CD14-positive monocyte (primary cell): ENCODE results near the gene NPEPPS. TPM values are rescaled to one million over a fixed set of nuclear protein-coding genes. Genes with fewer than 3 reads are reported as not detected.

Experiments
- DNase-seq, 3 donors: peaks; one replicate each; pipeline ENCODE4 v3.0.0-alpha.2; 2011 to 2022
- H2AFZ ChIP-seq: 2 replicates; pipeline ENCODE4 v1.6.0; 2012; ENCODE audit warnings: mild to moderate bottlenecking, low read depth, low read length, inconsistent platforms; ENCODE audit not compliant: insufficient read depth, poor library complexity, severe bottlenecking
- H3K27ac ChIP-seq, 2 donors: 1 replicate in 1 of 2; 2 replicates in 1 of 2; pipeline ENCODE4 v1.5.1; 2012 to 2013; ENCODE audit warnings: low read length in 2 of 2, control low read depth in 1 of 2, inconsistent platforms in 1 of 2, low read depth in 1 of 2, mild to moderate bottlenecking in 1 of 2
- H3K27me3 ChIP-seq, 2 donors: one replicate each; pipeline versions ENCODE4 v1.6.0 to v1.6.1; 2011 to 2013; ENCODE audit warnings: low read length in 2 of 2; ENCODE audit not compliant: control insufficient read depth in 2 of 2, insufficient read depth in 2 of 2
- H3K36me3 ChIP-seq, 2 donors: replicated peaks in 1 of 2; 1 replicate in 1 of 2; 2 replicates in 1 of 2; pipeline versions ENCODE4 v1.5.1 to v1.6.1; 2012 to 2013; ENCODE audit warnings: low read length in 2 of 2, control low read depth in 1 of 2, inconsistent platforms in 1 of 2, mild to moderate bottlenecking in 1 of 2; ENCODE audit not compliant: insufficient read depth in 2 of 2, control insufficient read depth in 1 of 2
- H3K4me1 ChIP-seq, 2 donors: 1 replicate in 1 of 2; 2 replicates in 1 of 2; pipeline versions ENCODE4 v1.5.1 to v1.6.1; 2012 to 2013; ENCODE audit warnings: low read length in 2 of 2, control low read depth in 1 of 2, inconsistent platforms in 1 of 2, mild to moderate bottlenecking in 1 of 2, moderate library complexity in 1 of 2; ENCODE audit not compliant: insufficient read depth in 2 of 2, control insufficient read depth in 1 of 2
- H3K4me2 ChIP-seq: replicated peaks from 2 replicates; pipeline ENCODE3; 2012; ENCODE audit warnings: low read length, moderate library complexity, mild to moderate bottlenecking; ENCODE audit not compliant: poor library complexity, severe bottlenecking; ENCODE audit errors: extremely low read depth
- H3K4me3 ChIP-seq, 3 experiments: fragments of 200-600 bp in 1 of 3; sonication (generic) in 1 of 3; replicated peaks in 1 of 3; 1 replicate in 2 of 3; 2 replicates in 1 of 3; pipeline ENCODE4 v1.5.1; 2011 to 2013; ENCODE audit warnings: low read length in 3 of 3, mild to moderate bottlenecking in 3 of 3, control low read depth in 2 of 3, low read depth in 2 of 3, inconsistent platforms in 1 of 3, moderate library complexity in 1 of 3
- H3K79me2 ChIP-seq: 2 replicates; pipeline ENCODE4 v1.6.0; 2012; ENCODE audit warnings: mild to moderate bottlenecking, control low read depth, inconsistent platforms, low read length, moderate library complexity; ENCODE audit not compliant: insufficient read depth
- H3K9ac ChIP-seq: 2 replicates; pipeline ENCODE4 v1.6.0; 2017; ENCODE audit warnings: low read length, mild to moderate bottlenecking; ENCODE audit not compliant: insufficient read depth, poor library complexity, severe bottlenecking
- H3K9me3 ChIP-seq, 2 donors: replicated peaks in 1 of 2; 1 replicate in 1 of 2; 2 replicates in 1 of 2; pipeline versions ENCODE4 v1.5.1 to v1.6.1; 2012 to 2013; ENCODE audit warnings: low read length in 2 of 2, control low read depth in 1 of 2; ENCODE audit not compliant: control insufficient read depth in 1 of 2, insufficient read depth in 1 of 2
- H4K20me1 ChIP-seq: 2 replicates; pipeline ENCODE4 v1.6.0; 2012; ENCODE audit warnings: mild to moderate bottlenecking, low read length, control low read depth, moderate library complexity; ENCODE audit not compliant: insufficient read depth
- H3K27ac Mint-ChIP-seq, 7 donors: one replicate each; pipeline ENCODE4 v1.8.0; 2020; ENCODE audit warnings: mild to moderate bottlenecking in 7 of 7, mixed read lengths in 7 of 7, moderate library complexity in 6 of 7, inconsistent platforms in 2 of 7
- H3K27me3 Mint-ChIP-seq, 3 donors: one replicate each; pipeline ENCODE4 v1.8.0; 2021 to 2022; ENCODE audit warnings: low read depth in 3 of 3, mild to moderate bottlenecking in 3 of 3, mixed read lengths in 3 of 3, moderate library complexity in 3 of 3, inconsistent platforms in 1 of 3
- H3K36me3 Mint-ChIP-seq, 2 donors: one replicate each; pipeline ENCODE4 v1.8.0; 2020; ENCODE audit warnings: mixed read lengths in 2 of 2, inconsistent platforms in 1 of 2, mild to moderate bottlenecking in 1 of 2
- H3K4me1 Mint-ChIP-seq: one replicate; pipeline ENCODE4 v1.8.0; 2020; ENCODE audit warnings: mild to moderate bottlenecking, mixed read lengths
- H3K4me3 Mint-ChIP-seq, 2 donors: one replicate each; pipeline ENCODE4 v1.8.0; 2020; ENCODE audit warnings: mild to moderate bottlenecking in 2 of 2, mixed read lengths in 2 of 2, moderate library complexity in 1 of 2
- H3K9me3 Mint-ChIP-seq, 7 donors: one replicate each; pipeline ENCODE4 v1.8.0; 2020 to 2022; ENCODE audit warnings: mixed read lengths in 7 of 7, mild to moderate bottlenecking in 6 of 7, moderate library complexity in 6 of 7, inconsistent platforms in 2 of 7
- CTCF ChIP-seq: fragments of 200-600 bp; IDR thresholded peaks from one replicate; pipeline ENCODE4 v1.8.0; 2022; ENCODE audit warnings: antibody characterized with exemption, mild to moderate bottlenecking
- WGBS: methylation state at CpG from one replicate; pipeline ENCODE4 v1.1.5; 2013; ENCODE audit warnings: missing lambda C conversion rate; ENCODE audit not compliant: insufficient coverage; 5-methylcytosine and 5-hydroxymethylcytosine counted together
- intact Hi-C, 2 donors: fragments of 100-400 bp; cut with micrococcal nuclease; formaldehyde crosslinking; loops; one replicate each; pipeline versions ENCODE4 v1.15.0 to v1.15.1; 2023
- polyA plus RNA-seq, 3 donors: library from polyadenylated mRNA; depleted of rRNA in 1 of 3; unstranded in 2 of 3; stranded (reverse) in 1 of 3; fragments of 300-500 nt in 2 of 3; fragments of >200 nt in 1 of 3; fragmentation: Illumina TruSeq in 2 of 3; gene quantifications; 1 replicate in 2 of 3; 2 replicates in 1 of 3; pipeline ENCODE4 v1.2.3, GENCODE V29; 2012 to 2021

NPEPPS gene
- polyA plus RNA-seq, 3 donors: 38.3 to 80.1 (median 53.1) TPM

DNA sequence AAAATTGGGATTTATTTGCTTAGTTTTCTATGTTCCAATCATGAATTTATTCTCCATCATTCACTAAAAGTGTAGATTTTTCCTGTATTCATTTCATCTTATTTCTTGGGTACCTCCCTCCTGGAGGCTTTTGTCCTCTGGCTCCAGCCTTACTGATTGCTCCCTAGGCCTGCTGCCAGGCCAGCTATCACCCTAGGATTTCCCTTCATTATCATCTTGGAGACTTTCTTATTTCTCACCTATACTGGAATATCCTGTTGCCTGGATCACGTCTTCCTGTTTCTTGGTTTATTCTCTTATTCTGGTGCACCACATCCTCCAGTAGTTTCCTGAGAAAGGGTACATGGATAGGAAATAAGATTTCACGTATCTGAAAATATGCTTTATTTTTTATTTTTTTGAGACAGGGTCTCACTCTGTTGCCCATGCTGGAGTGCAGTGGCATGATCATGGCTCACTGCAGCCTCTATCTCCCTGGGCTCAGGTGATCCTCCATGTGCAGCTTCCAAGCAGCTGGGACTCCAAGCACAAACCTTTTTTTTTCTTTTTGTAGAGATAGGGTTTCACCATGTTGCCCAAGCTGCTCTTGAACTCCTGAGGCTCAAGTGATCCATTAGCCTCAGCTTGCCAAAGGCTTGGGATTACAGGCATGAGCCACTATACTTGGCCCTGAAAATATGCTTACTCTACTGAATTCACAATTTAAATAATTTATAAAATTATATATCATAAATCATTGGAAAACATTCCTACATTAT is 105.5 kb downstream of the NPEPPS start:
- Histone ChIP-seq H3K79me2 (no peaks in the 10 kb centered on the region), H3K9me3 (no peaks in the 10 kb centered on the region), H3K4me2 (no peak overlapping the region), H3K27ac (no peak overlapping the region), H2AFZ (no peak overlapping the region), H3K36me3 (peaks cover 8 to 37% of the 10 kb centered on the region in 2 donors), H3K4me3 (no peak overlapping the region), H3K27me3 (no peaks in the 10 kb centered on the region), H4K20me1 (no peaks in the 10 kb centered on the region), H3K4me1 (no peaks in the 10 kb centered on the region), H3K9ac (no peak overlapping the region)
- Mint-ChIP-seq H3K27me3 (peaks cover 0 to 3% (median 0%) of the 10 kb centered on the region in 3 donors), H3K4me3 (no peak overlapping the region), H3K36me3 (peaks cover 33 to 49% of the 10 kb centered on the region in 2 donors), H3K9me3 (peaks cover 0 to 1% (median 0%) of the 10 kb centered on the region in 7 donors), H3K27ac (no peak overlapping the region), H3K4me1 (peaks cover 5% of the 10 kb centered on the region)
- WGBS: no CpG with 5 or more reads among the region's 2 CpGs
- no peak for DNase-seq
- TF ChIP-seq CTCF: no peak
- intact Hi-C loops: no loop called here

DNA sequence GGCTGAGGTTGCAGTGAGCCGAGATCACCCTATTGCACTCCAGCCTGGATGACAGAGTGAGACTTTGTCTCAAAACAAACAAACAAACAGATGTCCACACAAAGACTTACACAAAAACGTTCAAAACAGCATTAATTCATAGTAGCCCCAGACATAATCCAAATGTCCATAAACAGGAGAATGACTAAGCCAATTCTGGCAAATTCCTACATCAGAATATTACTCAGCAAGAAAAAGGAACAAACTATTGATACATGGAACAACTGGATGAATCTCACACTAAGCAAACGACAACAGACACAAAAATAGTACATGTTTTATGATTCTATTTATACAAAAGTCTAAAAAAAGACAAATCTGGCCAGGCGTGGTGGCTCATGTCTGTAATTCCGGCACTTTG is 108.0 kb downstream of the NPEPPS start:
- Mint-ChIP-seq H3K4me3 (no peak overlapping the region), H3K27ac (peak overlapping the region in 1 of 7 donors; percentile 25)
- whole genome bisulfite sequencing: 88% methylated on average over 2 of the region's 5 CpGs

More for the DNA sequence above, 108.0 kb downstream of the NPEPPS start:
- no peak for TF ChIP-seq CTCF
- H2AFZ ChIP-seq: no peak overlapping the region
- H3K79me2 ChIP-seq: peaks cover 8% of the 10 kb centered on the region
- DNase-seq: no peak
- Mint-ChIP-seq H3K27me3 (peaks cover 0 to 2% (median 0%) of the 10 kb centered on the region in 3 donors), H3K4me1 (peaks cover 9% of the 10 kb centered on the region), H3K36me3 (peaks cover 31 to 38% of the 10 kb centered on the region in 2 donors), H3K9me3 (peaks cover 0 to 4% (median 0%) of the 10 kb centered on the region in 7 donors)
- H3K4me3 ChIP-seq: no peak overlapping the region
- H3K27me3 ChIP-seq: no peaks in the 10 kb centered on the region
- no peaks in the 10 kb centered on the region for H4K20me1 ChIP-seq
- peaks cover 3 to 7% of the 10 kb centered on the region in 2 donors for H3K4me1 ChIP-seq
- H3K9me3 ChIP-seq: no peaks in the 10 kb centered on the region
- H3K36me3 ChIP-seq: peaks cover 8 to 35% of the 10 kb centered on the region in 2 donors
- H3K9ac ChIP-seq: no peak overlapping the region
- no peak overlapping the region for H3K27ac ChIP-seq
- intact Hi-C loops: no loop called here
- H3K4me2 ChIP-seq: no peak overlapping the region
